ENCODE data around the gene PLA2G2F.

PLA2G2F gene

GRCh38 chr1:20149601-20150325 is 10.6 kb downstream of the PLA2G2F start:
- no peak for TF ChIP-seq CTCF (IDR thresholded peaks at IDR 0.05; ENCODE audit: borderline replicate concordance, insufficient read depth, low read depth, low read length)
- H3K4me3 ChIP-seq (ENCODE audit: low read depth, low read length), result no peak overlapping the region

GRCh38 chr1:20150326-20150705 is 11.2 kb downstream of the PLA2G2F start:
- H3K4me3 ChIP-seq (ENCODE audit: low read depth, low read length), result no peak overlapping the region
- TF ChIP-seq CTCF (IDR thresholded peaks at IDR 0.05; ENCODE audit: borderline replicate concordance, insufficient read depth, low read depth, low read length), result no peak

GRCh38 chr1:20150969-20151368 is 11.8 kb downstream of the PLA2G2F start:
- no peak overlapping the region for H3K4me3 ChIP-seq (ENCODE audit: low read depth, low read length)
- no peak for TF ChIP-seq CTCF (IDR thresholded peaks at IDR 0.05; ENCODE audit: borderline replicate concordance, insufficient read depth, low read depth, low read length)

GRCh38 chr1:20151906-20152598 is 12.9 kb downstream of the PLA2G2F start:
- peak overlapping the region; percentile 44 for H3K4me3 ChIP-seq (ENCODE audit: low read depth, low read length)
- TF ChIP-seq CTCF (IDR thresholded peaks at IDR 0.05; ENCODE audit: borderline replicate concordance, insufficient read depth, low read depth, low read length), result peak; percentile 92

- H3K4me3 ChIP-seq (ENCODE audit: low read depth, low read length), result no peak overlapping the region
- no peak for TF ChIP-seq CTCF (IDR thresholded peaks at IDR 0.05; ENCODE audit: borderline replicate concordance, insufficient read depth, low read depth, low read length)
Observed at GRCh38 chr1:20152599-20152930, 13.4 kb downstream of the PLA2G2F start.

- H3K4me3 ChIP-seq (ENCODE audit: low read depth, low read length), result no peak overlapping the region
- no peak for TF ChIP-seq CTCF (IDR thresholded peaks at IDR 0.05; ENCODE audit: borderline replicate concordance, insufficient read depth, low read depth, low read length)
Observed at GRCh38 chr1:20153000-20153418, 13.9 kb downstream of the PLA2G2F start.

- no peak for TF ChIP-seq CTCF (IDR thresholded peaks at IDR 0.05; ENCODE audit: borderline replicate concordance, insufficient read depth, low read depth, low read length)
- H3K4me3 ChIP-seq (ENCODE audit: low read depth, low read length), result no peak overlapping the region
Observed at GRCh38 chr1:20154301-20154831, 15.2 kb downstream of the PLA2G2F start.
